ENCODE data around the gene SMAD3. TPM values are rescaled to one million over a fixed set of nuclear protein-coding genes. Genes with fewer than 3 reads are reported as not detected.
A peak's percentile ranks its signal among the peaks of the same experiment; 100 is the strongest.

SMAD3 gene
- total RNA-seq, 2 experiments from 2014 or later, result 74.1 to 75.9 TPM

DNA sequence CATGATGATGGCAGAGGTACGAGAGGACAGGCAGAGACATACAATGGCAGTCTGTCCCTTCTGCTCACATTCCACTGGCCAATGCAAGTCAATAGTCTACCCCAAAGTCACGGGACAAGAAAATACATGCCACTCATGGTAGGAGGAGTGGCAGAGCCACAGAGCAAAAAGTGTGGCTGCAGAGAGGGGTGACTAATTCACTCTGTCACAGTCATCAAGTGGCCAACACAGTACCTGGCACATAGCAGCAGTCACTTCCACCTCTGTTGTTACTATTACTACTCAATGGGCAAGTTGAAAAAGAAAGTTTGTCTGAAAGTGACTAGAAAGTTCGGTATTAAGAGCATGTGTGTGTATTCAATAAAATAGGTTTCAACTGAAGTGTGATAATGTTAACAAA, 91.4 kb downstream of the SMAD3 start:
- H3K4me3 Mint-ChIP-seq, result no peak overlapping the region
- H3K27ac Mint-ChIP-seq, result peak overlapping the region; percentile 38
- H3K4me1 Mint-ChIP-seq, result peaks cover 20% of the 10 kb centered on the region
- DNase-seq (no peak), ATAC-seq (ENCODE audit: low read depth) (no peak)
- POLR2A ChIA-PET, result no interaction called here
- peaks cover 11% of the 10 kb centered on the region for H3K36me3 Mint-ChIP-seq
- H3K27me3 Mint-ChIP-seq, result no peaks in the 10 kb centered on the region
- H3K9me3 Mint-ChIP-seq, result no peaks in the 10 kb centered on the region

GRCh38 chr15:67157521-67158252, 92.3 kb downstream of the SMAD3 start:
- ATAC-seq (ENCODE audit: low read depth) (no peak), DNase-seq (no peak)
- Mint-ChIP-seq H3K4me3 (no peak overlapping the region), H3K9me3 (no peaks in the 10 kb centered on the region), H3K27me3 (no peaks in the 10 kb centered on the region), H3K36me3 (peaks cover 11% of the 10 kb centered on the region), H3K4me1 (peaks cover 20% of the 10 kb centered on the region), H3K27ac (no peak overlapping the region)
- POLR2A ChIA-PET, result no interaction called here

DNA sequence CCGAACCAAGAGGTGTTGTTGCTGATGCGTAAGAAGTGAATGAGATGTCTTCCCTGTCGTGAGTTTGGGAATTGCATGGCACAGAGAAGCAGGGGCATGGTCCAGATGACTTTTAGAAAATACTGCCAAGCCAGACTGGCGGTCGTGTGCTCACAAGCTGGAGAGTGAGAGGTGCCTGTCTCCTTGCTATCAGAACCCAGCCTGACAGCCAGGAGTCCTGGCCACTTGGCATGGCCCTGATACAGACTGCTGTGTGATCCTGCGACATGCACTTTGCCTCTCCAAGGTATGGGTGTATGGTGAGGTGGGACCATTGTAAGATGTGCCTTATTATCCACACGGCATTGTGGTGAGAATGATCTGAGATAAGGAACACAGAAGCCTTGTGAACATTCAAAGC, 93.0 kb downstream of the SMAD3 start:
- POLR2A ChIA-PET, result no interaction called here
- DNase-seq, result no peak
- peaks cover 11% of the 10 kb centered on the region for H3K36me3 Mint-ChIP-seq
- no peaks in the 10 kb centered on the region for H3K27me3 Mint-ChIP-seq
- H3K4me1 Mint-ChIP-seq, result peaks cover 20% of the 10 kb centered on the region
- no peak overlapping the region for H3K4me3 Mint-ChIP-seq
- H3K27ac Mint-ChIP-seq, result peak overlapping the region; percentile 49
- ATAC-seq (ENCODE audit: low read depth), result no peak
- no peaks in the 10 kb centered on the region for H3K9me3 Mint-ChIP-seq

DNA sequence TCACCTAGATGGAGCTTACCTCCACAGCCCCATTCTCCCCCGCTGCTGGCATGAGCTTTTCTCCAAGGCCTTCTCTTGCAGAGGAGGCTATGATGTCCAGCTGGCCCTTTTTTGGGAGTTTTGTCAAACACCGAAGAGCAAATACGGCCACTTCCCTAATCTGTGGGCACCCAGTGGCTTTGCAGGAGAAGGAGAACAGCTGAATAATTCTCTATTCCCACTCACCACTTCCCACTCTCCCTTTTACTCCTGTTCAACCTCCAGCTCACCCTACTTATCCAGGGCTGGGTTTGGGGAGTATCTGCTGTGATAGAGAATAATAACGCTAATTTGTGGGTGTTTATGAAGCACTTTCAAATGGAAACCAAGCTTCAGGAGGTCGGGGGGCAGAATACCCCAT, 96.0 kb downstream of the SMAD3 start:
- POLR2A ChIA-PET, result no interaction called here
- no peak for ATAC-seq (ENCODE audit: low read depth)

DNA sequence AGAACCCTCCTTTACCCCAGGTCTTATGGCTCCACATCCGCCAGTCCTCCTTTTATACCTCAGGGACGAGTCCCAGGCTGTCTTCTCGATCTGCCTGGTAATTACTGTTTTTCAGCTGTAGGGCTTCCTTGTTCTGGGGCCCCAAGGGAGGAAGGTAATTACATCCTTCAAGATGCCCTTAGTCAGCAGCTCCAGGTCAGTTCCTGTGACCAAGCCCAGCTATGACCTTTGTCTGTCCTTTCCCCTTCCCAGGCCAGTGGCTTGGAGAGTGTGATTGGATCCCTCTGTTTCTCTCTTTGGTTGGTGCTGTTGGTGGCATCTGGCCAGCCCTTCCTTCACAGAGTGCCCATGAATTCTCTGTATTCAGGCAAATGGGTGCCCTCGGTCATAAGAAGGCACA, 96.5 kb downstream of the SMAD3 start:
- Mint-ChIP-seq H3K27ac (no peak overlapping the region), H3K9me3 (no peaks in the 10 kb centered on the region), H3K4me3 (no peak overlapping the region), H3K4me1 (peaks cover 10% of the 10 kb centered on the region), H3K36me3 (peaks cover 4% of the 10 kb centered on the region), H3K27me3 (no peaks in the 10 kb centered on the region)
- ATAC-seq (ENCODE audit: low read depth) (no peak), DNase-seq (no peak)
- POLR2A ChIA-PET, result no interaction called here

More for the DNA sequence above, 96.0 kb downstream of the SMAD3 start:
- Mint-ChIP-seq H3K4me3 (no peak overlapping the region), H3K36me3 (peaks cover 4% of the 10 kb centered on the region), H3K4me1 (peaks cover 12% of the 10 kb centered on the region), H3K27ac (no peak overlapping the region), H3K9me3 (no peaks in the 10 kb centered on the region), H3K27me3 (no peaks in the 10 kb centered on the region)
- DNase-seq, result no peak

- no peaks in the 10 kb centered on the region for H3K36me3 Mint-ChIP-seq
- no peaks in the 10 kb centered on the region for H3K4me1 Mint-ChIP-seq
- H3K4me3 Mint-ChIP-seq, result no peak overlapping the region
- H3K27ac Mint-ChIP-seq, result no peak overlapping the region
- no peak for ATAC-seq (ENCODE audit: low read depth)
- no peaks in the 10 kb centered on the region for H3K27me3 Mint-ChIP-seq
- no peaks in the 10 kb centered on the region for H3K9me3 Mint-ChIP-seq
- DNase-seq, result no peak
- POLR2A ChIA-PET, result no interaction called here
These were observed 97.8 kb downstream of the SMAD3 start for GRCh38 chr15:67163180-67163579.

- no peaks in the 10 kb centered on the region for H3K4me1 Mint-ChIP-seq
- H3K36me3 Mint-ChIP-seq, result no peaks in the 10 kb centered on the region
These were observed 99.0 kb downstream of the SMAD3 start for GRCh38 chr15:67164401-67164791.

GRCh38 chr15:67164811-67165253, 99.4 kb downstream of the SMAD3 start:
- H3K27ac Mint-ChIP-seq, result no peak overlapping the region
- no peaks in the 10 kb centered on the region for H3K27me3 Mint-ChIP-seq
- no peaks in the 10 kb centered on the region for H3K9me3 Mint-ChIP-seq
- H3K4me1 Mint-ChIP-seq, result peaks cover 3% of the 10 kb centered on the region
- no peaks in the 10 kb centered on the region for H3K36me3 Mint-ChIP-seq
- POLR2A ChIA-PET, result no interaction called here
- DNase-seq, result no peak
- H3K4me3 Mint-ChIP-seq, result no peak overlapping the region
- no peak for ATAC-seq (ENCODE audit: low read depth)

More at GRCh38 chr15:67164401-67164791, 99.0 kb downstream of the SMAD3 start:
- no peaks in the 10 kb centered on the region for H3K27me3 Mint-ChIP-seq
- DNase-seq, result no peak
- ATAC-seq (ENCODE audit: low read depth), result no peak
- H3K27ac Mint-ChIP-seq, result no peak overlapping the region
- no peaks in the 10 kb centered on the region for H3K9me3 Mint-ChIP-seq
- H3K4me3 Mint-ChIP-seq, result no peak overlapping the region
- POLR2A ChIA-PET, result no interaction called here

DNA sequence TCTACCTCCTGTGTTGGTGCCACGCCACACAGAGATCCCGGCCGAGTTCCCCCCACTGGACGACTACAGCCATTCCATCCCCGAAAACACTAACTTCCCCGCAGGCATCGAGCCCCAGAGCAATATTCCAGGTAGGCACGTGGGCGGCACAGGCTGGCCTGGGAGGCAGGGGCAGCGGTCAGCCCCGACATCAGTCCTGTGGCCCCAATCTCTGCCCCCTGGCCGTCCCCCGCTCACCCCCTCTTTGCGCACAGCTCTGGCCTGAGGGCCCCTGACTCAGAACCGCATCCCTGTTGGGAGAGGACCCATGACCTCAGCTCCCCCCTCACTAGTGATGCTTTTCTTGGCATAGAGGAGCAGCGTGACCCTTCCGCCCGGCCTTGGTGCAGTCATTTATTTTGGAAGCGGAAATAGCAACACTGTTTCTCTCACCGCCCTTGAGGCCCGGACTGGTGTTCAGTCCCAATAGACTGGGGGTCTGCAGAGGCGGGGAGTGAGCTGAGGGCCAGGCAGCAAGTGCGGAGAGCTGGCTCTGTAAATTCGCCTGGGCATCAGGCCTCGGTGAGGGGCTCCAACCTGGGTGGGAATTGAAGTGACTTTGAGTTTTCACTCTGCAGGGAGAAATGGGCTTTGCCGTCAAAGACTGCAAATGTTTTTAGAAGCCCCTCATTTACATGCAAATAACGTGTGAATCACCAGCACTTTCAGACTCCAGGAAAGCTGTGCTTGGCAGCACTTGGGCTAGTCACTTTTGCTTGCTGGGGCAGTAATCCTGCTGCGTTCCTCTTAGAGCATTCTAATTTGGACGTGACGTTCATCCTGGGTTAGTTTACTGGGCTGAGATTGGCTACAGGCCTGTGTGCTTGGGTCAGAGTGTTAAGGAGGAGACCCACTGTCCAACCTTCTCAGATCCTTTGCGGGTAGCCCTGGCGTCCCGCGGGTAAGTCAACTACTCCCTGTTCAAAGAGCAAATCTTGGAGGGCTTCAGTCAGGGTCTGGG, 100.2 kb downstream of the SMAD3 start:
- H3K4me1 Mint-ChIP-seq, result peaks cover 4% of the 10 kb centered on the region
- peaks cover 5% of the 10 kb centered on the region for H3K36me3 Mint-ChIP-seq
- H3K27ac Mint-ChIP-seq, result no peak overlapping the region
- H3K27me3 Mint-ChIP-seq, result no peaks in the 10 kb centered on the region
- DNase-seq, result no peak
- no peak overlapping the region for H3K4me3 Mint-ChIP-seq
- ATAC-seq (ENCODE audit: low read depth), result no peak
- H3K9me3 Mint-ChIP-seq, result no peaks in the 10 kb centered on the region
- POLR2A ChIA-PET, result interaction anchor here (0.6 kb wide), 1 partner anchor 309 kb away, joined by 4 read pairs; no protein-coding TSS in a partner anchor

DNA sequence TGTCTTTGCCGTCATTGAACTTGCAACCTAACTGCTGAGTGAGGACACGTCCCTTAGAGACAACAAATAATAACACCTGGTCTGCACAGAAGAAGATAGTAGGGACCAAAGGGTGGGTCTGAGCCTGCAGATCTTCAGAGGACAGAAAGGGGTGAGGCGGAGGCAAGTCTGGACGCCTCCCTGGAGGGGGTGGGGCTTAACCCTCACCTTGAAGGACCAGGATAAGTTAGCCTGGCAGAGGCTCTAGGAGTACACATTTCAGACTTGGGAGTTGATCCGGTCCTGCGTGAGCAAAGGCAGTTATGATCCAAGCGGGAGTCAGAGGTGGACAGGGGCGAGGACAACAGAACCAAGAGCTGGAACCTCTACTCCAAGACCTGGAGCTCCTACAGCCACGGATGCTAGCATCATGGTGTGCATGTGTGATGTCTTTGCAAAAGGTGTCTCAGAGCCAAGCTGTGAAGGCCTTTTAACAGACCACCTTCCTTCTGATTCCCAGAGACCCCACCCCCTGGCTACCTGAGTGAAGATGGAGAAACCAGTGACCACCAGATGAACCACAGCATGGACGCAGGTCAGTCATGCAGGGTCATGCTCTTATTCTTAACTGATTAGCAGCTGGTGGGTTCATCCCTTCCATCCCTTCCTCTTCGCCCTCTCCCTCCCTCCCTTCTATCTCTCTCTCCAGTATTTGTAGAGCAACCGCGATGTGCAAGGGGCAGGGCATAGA, 101.0 kb downstream of the SMAD3 start:
- ATAC-seq (ENCODE audit: low read depth) (no peak), DNase-seq (no peak)
- Mint-ChIP-seq H3K4me1 (peaks cover 4% of the 10 kb centered on the region), H3K36me3 (peaks cover 9% of the 10 kb centered on the region), H3K27ac (no peak overlapping the region), H3K9me3 (no peaks in the 10 kb centered on the region), H3K27me3 (no peaks in the 10 kb centered on the region), H3K4me3 (no peak overlapping the region)
- POLR2A ChIA-PET, result no interaction called here

- H3K9me3 Mint-ChIP-seq, result no peaks in the 10 kb centered on the region
- no peak for ATAC-seq (ENCODE audit: low read depth)
- peaks cover 9% of the 10 kb centered on the region for H3K36me3 Mint-ChIP-seq
- peaks cover 4% of the 10 kb centered on the region for H3K4me1 Mint-ChIP-seq
- no peak overlapping the region for H3K4me3 Mint-ChIP-seq
- no peak overlapping the region for H3K27ac Mint-ChIP-seq
- POLR2A ChIA-PET, result no interaction called here
- no peak for DNase-seq
- H3K27me3 Mint-ChIP-seq, result no peaks in the 10 kb centered on the region
These were observed 101.7 kb downstream of the SMAD3 start for GRCh38 chr15:67167091-67167490.

GRCh38 chr15:67168694-67169093, 103.3 kb downstream of the SMAD3 start:
- no peak overlapping the region for H3K4me3 Mint-ChIP-seq
- H3K27me3 Mint-ChIP-seq, result no peaks in the 10 kb centered on the region
- peaks cover 7% of the 10 kb centered on the region for H3K4me1 Mint-ChIP-seq
- peaks cover 11% of the 10 kb centered on the region for H3K36me3 Mint-ChIP-seq
- ATAC-seq (ENCODE audit: low read depth) (no peak), DNase-seq (no peak)
- no peak overlapping the region for H3K27ac Mint-ChIP-seq
- H3K9me3 Mint-ChIP-seq, result no peaks in the 10 kb centered on the region
- POLR2A ChIA-PET, result no interaction called here

- Mint-ChIP-seq H3K27me3 (no peaks in the 10 kb centered on the region), H3K4me3 (no peak overlapping the region), H3K27ac (no peak overlapping the region), H3K4me1 (peaks cover 12% of the 10 kb centered on the region), H3K36me3 (peaks cover 11% of the 10 kb centered on the region), H3K9me3 (no peaks in the 10 kb centered on the region)
- ATAC-seq (ENCODE audit: low read depth) (no peak), DNase-seq (no peak)
- POLR2A ChIA-PET, result no interaction called here
These were observed 104.9 kb downstream of the SMAD3 start for GRCh38 chr15:67170143-67170925.
